NT2/D1 (cell line): Measurements from ENCODE around the gene SPATA13.
"Not testable (repeated sequence)": the region's sequence is repeated elsewhere in the genome, so short reads cannot be mapped to it uniquely, and the experiment has no call there.

Experiments used
- DNase-seq: peaks from one replicate; pipeline ENCODE4 v3.0.0-alpha.2; 2011; ENCODE audit warnings: low read depth, low spot score
- H3K27me3 ChIP-seq: 2 replicates; pipeline ENCODE4 v1.6.0; 2011; ENCODE audit warnings: mild to moderate bottlenecking; ENCODE audit not compliant: insufficient read length, insufficient read depth
- H3K36me3 ChIP-seq: 2 replicates; pipeline ENCODE4 v1.6.1; 2011; ENCODE audit warnings: mild to moderate bottlenecking, low read length, mixed read lengths; ENCODE audit not compliant: insufficient read depth, insufficient read length
- H3K4me1 ChIP-seq: 2 replicates; pipeline ENCODE4 v1.5.1; 2011; ENCODE audit not compliant: insufficient read depth, insufficient read length
- H3K4me3 ChIP-seq: 2 replicates; pipeline ENCODE4 v1.5.1; 2011; ENCODE audit warnings: low read depth; ENCODE audit not compliant: insufficient read length
- H3K9ac ChIP-seq: 2 replicates; pipeline ENCODE4 v1.6.0; 2011; ENCODE audit warnings: low read depth; ENCODE audit not compliant: insufficient read length
- H3K9me3 ChIP-seq: 2 replicates; pipeline ENCODE4 v1.5.1; 2011; ENCODE audit warnings: mild to moderate bottlenecking, low read length; ENCODE audit not compliant: insufficient read depth
- SUZ12 ChIP-seq: IDR thresholded peaks from 2 replicates; pipeline ENCODE4 v1.6.1; 2011; ENCODE audit not compliant: insufficient read length, insufficient read depth; ENCODE audit errors: extremely low read depth
- YY1 ChIP-seq: IDR thresholded peaks from 2 replicates; pipeline ENCODE4 v1.6.1; 2011; ENCODE audit not compliant: insufficient read length, insufficient read depth
- ZNF274 ChIP-seq: IDR thresholded peaks from 2 replicates; pipeline ENCODE4 v1.6.1; 2011; ENCODE audit warnings: mild to moderate bottlenecking, low read depth, low read length

Gene SPATA13

DNA sequence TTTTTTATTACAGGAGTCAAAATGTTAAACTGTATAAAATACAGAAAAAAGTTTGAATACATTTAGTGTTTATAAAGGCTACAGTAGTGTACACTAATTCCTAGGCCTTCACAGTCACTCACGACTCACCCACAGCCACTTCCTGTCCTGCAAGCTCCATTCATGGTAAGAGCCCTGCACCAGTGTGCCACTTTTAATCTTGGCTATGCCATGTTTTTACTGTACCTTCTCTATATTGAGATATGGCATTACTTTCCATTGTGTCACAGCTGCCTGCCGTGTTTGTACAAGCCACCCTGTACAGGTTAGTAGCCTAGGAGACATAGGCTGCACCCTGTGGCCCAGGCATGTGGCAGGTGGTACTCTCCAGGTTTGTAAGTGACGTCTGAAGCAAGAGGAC lies 180.9 kb downstream of the SPATA13 start:
- Histone ChIP-seq H3K4me3 (no peak overlapping the region), H3K9me3 (no peaks in the 10 kb centered on the region; the same call in 1 of the 2 replicates), H3K4me1 (no peaks in the 10 kb centered on the region), H3K27me3 (no peaks in the 10 kb centered on the region), H3K9ac (no peak overlapping the region), H3K36me3 (no peaks in the 10 kb centered on the region)
- no peak for DNase-seq
- TF ChIP-seq YY1 (no peak), SUZ12 (no peak), ZNF274 (no peak)

DNA sequence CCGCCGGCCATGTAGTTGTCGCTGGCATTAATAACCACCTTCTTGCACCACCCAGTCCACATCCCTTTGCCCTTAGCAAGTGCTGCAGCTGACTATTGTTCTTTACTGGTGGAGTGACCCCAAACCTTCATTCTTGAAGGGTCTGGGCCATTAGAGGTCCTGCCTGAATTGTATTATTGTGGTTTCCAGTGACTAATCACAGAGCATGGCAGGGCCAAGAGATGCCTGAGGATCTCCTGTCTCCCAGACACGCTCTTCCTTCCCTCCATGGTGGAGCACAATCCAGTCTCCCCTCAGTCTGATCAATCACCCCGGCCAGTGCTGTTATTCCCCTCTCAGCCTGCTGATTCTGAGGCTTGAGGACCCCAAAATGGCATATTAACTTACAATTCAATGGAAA lies 187.9 kb downstream of the SPATA13 start:
- no peak for TF ChIP-seq ZNF274
- no peak for TF ChIP-seq YY1
- no peak for TF ChIP-seq SUZ12
- H3K9ac ChIP-seq: no peak overlapping the region

DNA sequence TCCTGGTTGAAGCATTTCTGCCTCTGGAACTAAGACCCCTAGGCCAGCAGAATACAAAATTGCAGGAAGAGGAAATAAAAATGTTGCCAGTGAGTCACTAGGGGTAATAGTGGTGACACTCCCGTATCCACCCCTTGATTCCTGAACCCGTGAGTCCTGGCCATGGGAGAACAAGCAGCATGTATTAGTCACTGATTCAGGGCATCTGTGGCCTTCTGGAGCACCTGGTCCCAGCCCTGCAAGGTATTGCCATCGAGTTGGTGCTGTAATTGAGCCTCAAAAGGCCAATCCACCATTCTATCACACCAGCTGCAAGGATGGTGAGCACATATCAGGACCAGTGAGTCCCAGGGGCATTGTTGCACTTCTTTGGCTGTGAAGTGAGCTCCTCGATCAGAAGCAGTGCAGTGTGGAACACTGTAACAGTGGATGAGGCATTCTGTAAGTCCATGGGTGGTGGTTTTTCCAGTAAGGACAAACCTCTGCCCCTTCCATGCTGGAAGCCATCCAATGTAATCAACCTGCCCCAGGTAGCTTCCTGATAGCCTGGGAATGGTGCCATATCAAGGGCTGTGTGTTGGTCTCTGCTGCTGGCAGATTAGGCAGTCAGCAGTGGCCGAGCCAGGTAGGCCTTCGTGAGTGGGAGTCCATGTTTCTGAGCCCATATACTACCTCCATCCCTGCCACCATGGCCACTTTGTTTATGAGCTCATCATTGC lies 188.4 kb downstream of the SPATA13 start:
- DNase-seq: no peak
- Histone ChIP-seq H3K9me3 (no peaks in the 10 kb centered on the region), H3K9ac (no peak overlapping the region), H3K36me3 (no peaks in the 10 kb centered on the region), H3K4me3 (no peak overlapping the region), H3K4me1 (no peaks in the 10 kb centered on the region), H3K27me3 (no peaks in the 10 kb centered on the region)
- TF ChIP-seq YY1: no peak
- no peak for TF ChIP-seq SUZ12
- TF ChIP-seq ZNF274: no peak

More for the DNA sequence above, 187.9 kb downstream of the SPATA13 start:
- Histone ChIP-seq H3K4me1 (no peaks in the 10 kb centered on the region), H3K9me3 (no peaks in the 10 kb centered on the region), H3K4me3 (no peak overlapping the region), H3K27me3 (no peaks in the 10 kb centered on the region), H3K36me3 (no peaks in the 10 kb centered on the region)
- no peak for DNase-seq

DNA sequence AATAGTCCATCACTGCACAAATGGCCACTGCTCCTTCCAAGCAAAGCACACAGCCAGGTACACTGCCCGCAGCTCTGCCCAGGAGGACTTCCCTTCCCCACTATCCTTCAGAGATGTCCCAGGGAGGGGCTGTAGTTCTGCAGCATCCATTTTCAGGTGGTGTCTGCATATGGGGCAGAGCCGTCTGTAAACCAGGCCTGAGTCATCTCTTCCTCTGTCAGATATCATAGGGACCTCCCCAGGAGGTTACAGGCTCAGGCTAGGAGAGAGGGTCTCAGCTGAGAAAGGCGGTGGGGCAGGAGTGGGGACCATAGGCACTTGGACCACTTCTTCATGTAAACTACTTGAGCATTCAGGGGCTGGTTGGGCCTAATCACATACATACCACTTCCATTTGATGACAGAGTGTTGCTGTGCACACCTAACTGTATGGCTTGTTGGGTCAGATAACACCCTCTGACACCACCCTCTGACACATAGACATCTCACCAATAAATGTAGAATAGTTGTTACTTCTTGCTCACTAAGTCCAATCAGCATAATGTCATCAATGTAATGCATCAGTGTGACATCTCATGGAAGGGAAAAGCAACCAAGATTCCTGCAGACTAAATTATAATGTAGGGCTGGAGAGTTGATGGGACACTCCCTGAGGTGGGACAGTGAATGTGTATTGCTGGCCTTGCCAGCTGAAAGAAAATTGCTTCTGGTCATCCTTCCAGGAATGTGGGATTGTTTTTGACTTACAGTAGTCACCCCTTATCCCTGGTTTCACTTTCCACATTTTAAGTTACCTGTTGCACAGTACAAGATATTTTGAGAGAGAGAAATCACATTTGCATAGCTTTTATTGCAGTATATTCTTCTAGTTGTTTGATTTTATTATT lies 189.5 kb downstream of the SPATA13 start:
- not testable (repeated sequence) for H3K4me1 ChIP-seq, H3K27me3 ChIP-seq, H3K9me3 ChIP-seq, H3K9ac ChIP-seq, H3K4me3 ChIP-seq, H3K36me3 ChIP-seq, DNase-seq

DNA sequence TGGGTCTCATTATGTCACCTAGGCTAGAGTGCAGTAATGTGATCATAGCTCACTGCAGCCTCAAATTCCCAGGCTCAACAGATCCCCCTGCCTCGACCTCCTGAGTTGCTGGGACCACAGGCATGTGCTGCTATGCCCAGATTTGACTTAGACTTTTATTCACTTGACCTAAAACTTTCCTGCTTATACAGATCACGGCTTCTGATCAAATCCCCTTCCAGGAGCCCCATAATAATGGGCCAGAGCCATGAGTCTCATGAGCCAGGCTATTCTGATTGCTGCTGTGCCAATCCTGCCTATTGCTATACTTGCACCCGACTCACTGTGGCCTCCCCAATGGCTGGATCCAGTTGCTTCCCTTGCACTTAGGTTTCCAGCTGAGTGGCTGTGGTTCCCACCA lies 190.9 kb downstream of the SPATA13 start:
- no peak overlapping the region for H3K4me3 ChIP-seq
- peaks cover 6% of the 10 kb centered on the region; the same call in 1 of the 2 replicates for H3K9me3 ChIP-seq
- no peak overlapping the region for H3K9ac ChIP-seq
- TF ChIP-seq YY1: no peak
- no peak for TF ChIP-seq SUZ12
- TF ChIP-seq ZNF274: no peak
- DNase-seq: no peak
- H3K4me1 ChIP-seq: no peaks in the 10 kb centered on the region
- no peaks in the 10 kb centered on the region for H3K27me3 ChIP-seq
- no peaks in the 10 kb centered on the region for H3K36me3 ChIP-seq

DNA sequence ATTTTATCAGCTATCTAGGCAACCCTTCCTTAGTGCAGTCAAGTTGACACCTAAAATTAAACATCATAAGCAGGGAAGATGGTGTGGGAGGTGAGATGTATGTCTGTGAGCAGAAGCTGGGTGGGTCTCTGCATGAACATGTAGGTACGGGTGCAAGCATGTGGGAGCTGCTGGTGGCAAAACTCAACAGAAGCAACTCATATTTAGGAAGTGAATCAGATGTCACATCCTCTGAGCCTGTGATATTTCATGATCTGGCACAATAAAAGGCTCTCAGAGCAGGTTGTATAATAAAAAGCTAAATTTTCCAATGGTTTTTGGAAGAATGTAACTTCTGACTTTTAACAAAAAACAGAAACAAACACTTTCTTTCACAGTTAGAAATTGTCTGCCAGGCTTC lies 193.2 kb downstream of the SPATA13 start:
- Histone ChIP-seq H3K27me3 (no peaks in the 10 kb centered on the region), H3K9me3 (peaks cover 11% of the 10 kb centered on the region; the same call in 1 of the 2 replicates), H3K4me1 (no peaks in the 10 kb centered on the region), H3K9ac (no peak overlapping the region), H3K36me3 (no peaks in the 10 kb centered on the region), H3K4me3 (no peak overlapping the region)
- DNase-seq: no peak
- TF ChIP-seq YY1: no peak

DNA sequence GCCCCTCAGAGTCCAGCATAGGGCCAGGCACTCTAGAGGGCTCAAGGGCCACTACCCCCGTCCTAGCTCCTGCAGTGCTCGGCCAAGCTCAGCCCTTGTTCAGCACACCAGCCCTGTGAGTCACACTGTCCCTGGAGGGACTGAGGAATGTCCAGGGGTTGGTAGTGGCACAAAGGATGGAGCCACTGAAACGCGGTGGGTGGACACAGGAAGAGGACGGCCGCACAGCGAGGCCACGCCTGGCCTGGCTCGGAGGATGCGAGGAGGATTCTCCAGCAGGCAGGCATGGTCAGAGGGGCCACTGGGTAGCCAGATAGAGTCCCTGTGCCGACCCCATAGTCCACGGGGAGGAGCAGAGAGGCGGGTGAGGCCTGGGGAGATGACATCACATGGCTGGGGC lies 194.6 kb downstream of the SPATA13 start:
- TF ChIP-seq YY1: no peak
- TF ChIP-seq ZNF274: no peak
- TF ChIP-seq SUZ12: no peak
- Histone ChIP-seq H3K9ac (no peak overlapping the region), H3K4me1 (no peaks in the 10 kb centered on the region), H3K36me3 (no peaks in the 10 kb centered on the region), H3K27me3 (no peaks in the 10 kb centered on the region), H3K4me3 (no peak overlapping the region), H3K9me3 (peaks cover 11% of the 10 kb centered on the region; the same call in 1 of the 2 replicates)
- DNase-seq: no peak
